Activated T-cell treated with anti-CD3 and anti-CD28 coated beads, Interleukin-2, amount 50 U/mL, for 1 hour (primary cell): ENCODE results near the gene FTO.
"Not testable (repeated sequence)": the region's sequence is repeated elsewhere in the genome, so short reads cannot be mapped to it uniquely, and the experiment has no call there.

Source experiments
- DNase-seq: peaks from one replicate; pipeline ENCODE4 v3.0.0-alpha.2; 2020

The FTO gene

GRCh38 chr16:54171626-54172537 is 467.9 kb downstream of the FTO start:
- no peak for DNase-seq

DNA sequence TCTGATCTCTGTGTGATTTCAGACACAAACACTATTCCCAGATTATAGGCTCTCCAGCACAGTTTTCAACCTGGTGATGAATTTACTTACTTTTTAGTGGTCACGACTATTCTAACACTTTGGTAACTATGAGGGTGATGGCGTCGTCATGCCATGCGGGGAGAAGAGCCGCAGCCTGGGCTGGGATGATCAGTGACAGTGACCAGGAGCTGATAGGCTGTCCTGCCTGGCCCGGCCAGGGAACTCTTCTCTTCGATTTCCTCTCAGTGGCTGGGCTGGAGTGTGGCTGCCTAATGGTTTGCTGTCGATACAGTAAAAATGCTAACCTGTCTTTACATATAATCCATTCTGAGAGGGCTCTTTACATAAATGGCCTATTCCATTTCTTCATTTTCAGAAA is 469.5 kb downstream of the FTO start:
- DNase-seq: no peak

DNA sequence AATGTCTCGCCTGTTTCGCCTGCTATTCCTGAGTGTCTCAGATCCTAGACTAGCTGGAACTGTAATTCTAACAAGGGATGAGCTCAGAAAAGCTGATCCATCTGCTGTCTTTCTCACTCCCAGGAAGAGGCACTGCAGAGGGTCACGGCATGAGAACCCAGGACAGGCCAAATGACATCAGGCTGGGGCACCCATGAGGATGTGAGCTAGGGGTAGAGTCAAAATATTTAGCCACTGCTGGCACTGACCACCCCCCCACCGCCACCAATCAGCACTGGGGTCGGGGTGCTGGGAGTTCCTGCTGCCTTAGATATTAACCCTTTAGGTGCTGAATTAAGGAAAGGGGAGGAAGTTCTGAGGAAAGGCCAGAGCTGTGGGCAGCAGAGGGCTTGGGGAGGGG is 470.2 kb downstream of the FTO start:
- no peak for DNase-seq

- DNase-seq: no peak
Observed at GRCh38 chr16:54174750-54175149, 470.8 kb downstream of the FTO start.

DNA sequence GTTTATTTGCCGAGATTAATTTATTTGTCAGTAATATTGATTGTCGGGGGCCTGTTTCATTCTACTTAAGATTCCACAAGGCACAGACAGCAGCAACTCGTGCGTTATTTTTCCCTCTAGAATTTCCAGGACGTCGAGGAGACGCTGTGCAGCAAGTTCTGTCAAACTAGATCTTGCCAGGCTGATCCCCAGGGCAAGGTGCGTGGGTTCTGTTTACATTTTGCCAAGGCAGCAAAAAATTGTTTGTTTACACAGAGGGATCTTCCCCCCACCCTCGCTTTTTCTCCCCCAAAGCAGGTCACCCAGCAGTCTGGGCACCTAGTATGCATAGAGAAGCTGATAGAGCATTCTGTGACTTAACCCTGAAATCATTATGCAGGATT is 471.2 kb downstream of the FTO start:
- no peak for DNase-seq

GRCh38 chr16:54175552-54176375 is 471.8 kb downstream of the FTO start:
- DNase-seq: no peak

DNA sequence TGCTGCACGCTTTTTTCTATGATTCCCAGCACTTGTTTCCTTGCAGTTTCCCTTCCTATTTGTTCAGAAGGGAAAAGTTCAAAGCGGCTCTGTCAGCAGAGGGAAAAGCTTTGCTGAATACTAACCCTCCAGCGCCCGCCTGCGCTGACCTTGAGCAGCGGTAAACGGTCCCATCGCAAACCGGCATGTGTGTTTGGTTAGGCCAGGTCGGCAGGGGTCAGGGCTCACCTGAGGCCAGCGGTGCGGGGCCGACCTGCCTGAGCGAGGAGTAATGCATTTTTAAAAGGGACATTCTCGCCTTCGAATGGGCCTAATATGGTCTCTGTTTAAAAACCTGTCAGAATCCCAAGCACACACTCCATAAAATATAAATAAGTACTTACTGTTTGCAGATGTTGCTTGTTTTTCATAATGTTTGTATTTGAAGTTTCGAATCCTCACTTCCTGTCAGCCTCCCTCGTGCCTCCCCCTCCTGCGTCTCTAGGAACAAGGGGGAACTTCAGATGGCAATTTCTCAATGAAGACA is 472.5 kb downstream of the FTO start:
- DNase-seq: no peak

- no peak for DNase-seq
Observed at GRCh38 chr16:54177052-54177861, 473.3 kb downstream of the FTO start.

DNA sequence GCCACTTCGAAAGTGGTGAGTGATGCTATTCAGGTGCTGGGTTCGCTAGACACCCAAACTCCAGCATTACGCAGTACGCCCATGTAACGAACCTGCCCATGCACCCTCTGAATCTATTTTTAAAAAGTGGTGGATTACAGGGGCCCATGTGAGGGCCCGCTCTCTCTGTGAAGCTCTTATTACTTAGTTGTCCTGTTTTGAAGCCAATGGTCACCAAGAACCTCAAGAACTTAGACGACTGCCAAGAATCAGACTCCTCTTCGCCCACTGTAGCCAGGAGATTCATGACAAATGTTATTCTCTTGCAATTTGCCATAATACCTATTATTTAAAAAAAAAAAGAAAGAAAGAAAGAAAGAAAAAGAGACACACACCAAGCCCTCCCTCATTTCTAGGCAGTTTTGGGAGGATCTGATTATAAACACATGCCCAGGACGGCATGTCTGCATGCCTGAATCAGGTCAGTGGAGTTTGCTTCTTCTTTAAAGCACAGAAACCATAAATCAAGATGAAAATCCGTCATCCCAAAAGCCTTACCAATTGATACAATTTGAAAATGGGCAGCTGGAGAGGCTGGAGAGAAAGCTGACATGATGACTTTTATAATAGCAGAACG is 474.0 kb downstream of the FTO start:
- no peak for DNase-seq

DNA sequence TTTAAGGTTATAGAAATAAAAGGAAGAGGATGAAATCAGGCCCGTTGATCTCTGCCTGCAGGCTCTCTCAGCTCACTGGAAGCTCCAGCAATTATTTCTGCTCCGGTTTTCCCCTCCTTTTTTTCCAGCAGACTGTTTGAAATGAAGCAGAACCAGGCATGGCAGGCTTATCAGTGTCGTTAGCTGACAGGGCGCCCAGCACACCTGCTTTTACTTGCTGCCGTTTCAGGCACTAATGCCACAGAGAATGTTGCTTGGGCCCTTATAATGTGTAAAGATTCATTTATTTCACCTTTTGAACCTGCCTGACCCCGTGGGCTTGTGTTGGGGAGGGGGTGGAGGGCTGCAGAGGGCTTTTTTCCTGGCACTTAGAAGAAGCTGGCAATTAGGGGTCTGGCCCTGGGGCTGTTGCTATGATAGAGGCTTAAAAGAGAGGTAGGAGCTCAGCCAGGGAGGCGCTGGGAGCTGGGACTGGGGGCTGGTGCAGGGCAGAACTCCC is 474.6 kb downstream of the FTO start:
- no peak for DNase-seq

GRCh38 chr16:54180421-54181359 is 476.7 kb downstream of the FTO start:
- no peak for DNase-seq

DNA sequence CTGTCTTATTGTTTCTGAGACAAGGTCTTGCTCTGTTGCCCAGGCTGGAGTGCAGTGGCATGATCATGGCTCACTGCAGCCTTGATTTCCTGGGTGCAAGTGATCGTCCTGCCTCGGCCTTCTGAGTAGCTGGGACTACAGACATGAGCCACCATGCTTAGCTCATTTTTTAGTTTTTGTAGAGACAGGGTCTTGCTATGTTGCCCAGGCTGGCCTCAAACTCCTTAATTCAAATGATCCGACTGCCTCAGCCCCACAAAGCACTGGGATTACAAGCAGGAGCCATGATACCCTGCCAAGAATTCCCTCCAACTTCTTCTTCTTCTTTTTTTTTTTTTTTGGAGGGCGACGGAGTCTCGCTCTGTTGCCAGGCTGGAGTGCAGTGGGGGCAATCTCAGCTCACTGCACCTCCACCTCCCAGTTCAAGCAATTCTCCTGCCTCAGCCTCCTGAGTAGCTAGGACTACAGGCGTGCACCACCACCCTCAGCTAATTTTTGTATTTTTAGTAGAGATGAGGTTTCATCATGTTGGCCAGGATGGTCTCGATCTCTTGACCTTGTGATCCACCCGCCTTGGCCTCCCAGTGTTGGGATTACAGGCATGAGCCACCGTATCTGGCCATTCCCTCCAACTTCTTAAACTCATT is 477.9 kb downstream of the FTO start:
- not testable (repeated sequence) for DNase-seq

DNA sequence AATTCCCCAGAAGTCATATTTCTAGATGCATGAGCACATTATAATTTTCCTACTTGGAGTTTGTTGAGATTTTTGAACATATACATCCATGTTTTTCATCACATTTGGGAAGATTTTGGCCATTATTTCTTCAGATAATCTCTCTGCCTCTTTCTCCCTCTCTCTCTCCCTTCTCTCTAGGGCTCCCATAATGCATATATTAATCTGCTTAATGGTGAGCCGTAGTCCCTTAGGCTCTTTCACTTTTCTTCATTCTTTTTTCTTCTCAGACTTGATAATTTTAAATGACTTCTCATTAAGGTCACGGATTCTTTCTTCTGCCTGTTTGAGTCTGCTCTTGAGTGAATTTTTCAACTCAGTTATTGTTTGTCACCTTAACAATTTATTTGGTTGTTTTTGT is 481.1 kb downstream of the FTO start:
- no peak for DNase-seq

DNA sequence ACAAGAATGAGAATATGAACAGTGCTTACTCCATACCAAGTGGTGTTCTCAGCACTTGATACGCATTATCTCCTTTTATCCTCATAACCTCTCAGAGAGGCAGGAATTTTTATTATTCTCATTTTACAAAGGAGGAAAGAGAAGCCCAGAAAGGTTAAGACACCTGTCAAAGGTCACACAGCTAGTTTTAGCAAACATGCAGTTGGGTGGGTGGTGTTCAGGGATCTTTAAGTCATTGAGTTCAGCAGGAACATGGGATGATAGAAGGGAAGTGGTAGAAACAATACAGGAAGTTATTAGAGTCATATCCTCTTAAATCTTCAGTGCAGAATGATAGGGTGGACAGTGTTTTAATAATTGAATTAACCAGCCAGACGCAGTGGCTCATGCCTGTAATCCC is 487.2 kb downstream of the FTO start:
- no peak for DNase-seq

DNA sequence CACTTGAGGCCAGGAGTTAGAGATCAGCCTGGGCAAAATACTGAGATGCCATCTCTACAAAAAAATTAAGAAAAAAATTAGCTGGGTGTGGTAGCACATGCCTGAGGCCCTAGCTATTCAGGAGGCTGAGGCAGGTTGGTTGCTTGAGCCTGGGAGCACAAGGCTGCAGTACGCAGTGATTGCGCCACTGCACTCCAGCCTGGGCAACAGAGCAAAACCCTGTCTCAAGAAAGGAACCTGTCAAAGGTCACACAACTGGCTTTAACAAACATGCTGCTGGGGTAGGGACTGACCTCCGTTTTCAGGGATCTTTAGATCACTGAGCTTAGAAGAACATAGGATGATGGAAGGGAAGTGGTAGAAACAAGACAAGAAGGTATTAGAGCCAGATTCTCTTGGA is 487.6 kb downstream of the FTO start:
- DNase-seq: no peak

DNA sequence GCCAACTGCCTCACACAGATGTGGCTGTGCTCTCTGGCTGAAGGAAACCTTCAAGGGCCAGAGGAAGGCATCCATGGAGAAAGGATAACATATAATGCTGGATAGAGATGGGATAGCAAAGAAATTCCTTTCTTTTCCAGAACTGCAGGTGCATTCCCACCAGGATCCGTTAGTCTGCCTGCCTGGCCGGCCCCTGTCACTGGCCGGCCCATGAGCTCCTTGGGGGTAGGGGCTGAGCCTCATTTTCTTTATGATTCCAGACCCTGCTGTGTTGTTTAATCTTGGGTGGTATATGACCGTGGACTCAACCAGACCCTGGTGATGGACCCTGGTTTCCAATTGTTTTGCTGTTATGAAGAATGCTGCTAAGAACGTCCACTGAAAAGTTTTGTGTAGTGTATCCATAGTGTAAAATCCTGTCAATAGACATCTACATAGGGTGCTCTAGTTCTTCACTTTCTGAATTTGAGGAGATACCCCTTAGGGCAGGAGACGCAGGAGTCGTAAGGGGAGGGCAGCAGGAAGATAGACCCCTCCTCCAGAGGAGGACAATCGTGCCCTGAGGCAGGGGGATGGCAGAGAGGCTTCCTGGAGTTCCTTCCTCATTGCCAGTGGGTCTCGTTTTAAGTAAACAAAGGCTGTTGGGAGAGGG is 489.2 kb downstream of the FTO start:
- DNase-seq: no peak

DNA sequence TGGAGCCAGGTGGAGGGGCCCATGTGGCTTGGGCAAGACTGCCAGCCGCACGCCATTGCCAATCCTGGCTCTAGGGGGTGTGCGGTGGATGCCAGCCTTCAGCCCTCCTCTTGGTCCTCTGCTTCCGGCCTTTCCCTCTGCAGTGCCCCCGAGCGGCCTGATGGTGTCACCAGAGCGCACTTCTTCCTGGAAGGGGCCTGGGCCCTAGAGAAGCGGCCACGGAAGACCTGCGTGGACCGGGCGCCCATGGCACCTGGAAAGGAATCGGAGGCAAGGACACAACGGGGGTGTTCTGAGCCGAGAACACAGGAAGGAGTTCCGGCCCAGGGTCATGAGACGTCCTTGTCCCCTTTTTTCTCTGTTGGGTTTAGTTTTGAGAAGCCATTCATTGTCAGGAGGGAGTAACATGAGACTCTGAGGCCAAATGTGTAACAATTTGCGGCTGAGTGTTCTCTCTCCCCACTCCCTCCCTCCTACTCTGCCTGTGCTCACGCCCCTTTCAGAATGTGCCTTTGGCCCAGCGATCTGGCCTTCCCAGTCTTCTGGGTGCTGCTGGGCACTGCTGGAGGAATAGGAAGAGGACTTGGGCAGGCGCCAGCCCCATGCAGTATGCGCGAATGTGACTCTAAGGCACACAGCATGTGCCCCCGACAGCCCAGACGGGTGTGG is 489.8 kb downstream of the FTO start:
- no peak for DNase-seq

- DNase-seq: no peak
Observed at GRCh38 chr16:54194334-54194743, 490.4 kb downstream of the FTO start.

GRCh38 chr16:54197758-54198157 is 493.8 kb downstream of the FTO start:
- no peak for DNase-seq
